Left ventricle myocardium superior (tissue), 1 donor: ENCODE measurements around the gene XBP1. TPM values are rescaled to one million over a fixed set of nuclear protein-coding genes. Genes with fewer than 3 reads are reported as not detected.
"Not testable (repeated sequence)": the region's sequence is repeated elsewhere in the genome, so short reads cannot be mapped to it uniquely, and the experiment has no call there.

Experiments used
- ATAC-seq: fragments of 200-7000 bp; cut with Tn5 transposase; one replicate; pipeline ENCODE4 v1.9.1; 2020; ENCODE audit warnings: mild to moderate bottlenecking, moderate library complexity
- DNase-seq: peaks from one replicate; pipeline ENCODE4 v3.0.0-alpha.2; 2020
- intact Hi-C: fragments of 100-400 bp; cut with micrococcal nuclease; formaldehyde crosslinking; loops from one replicate; pipeline ENCODE4 v1.11.0; 2022
- long read RNA-seq: library from polyadenylated mRNA; unstranded; transcript quantifications from one replicate; pipeline ENCODE4 v2.0.0, GENCODE V29; 2021
- total RNA-seq: library from RNA; stranded (reverse); fragmentation: NEBNext Ultra II Directional; extraction: Animal tissue kit (Norgen Biotek cat#: 25700); gene quantifications from one replicate; pipeline ENCODE4 v1.2.1, GENCODE V29; 2021
- donor health status: DM: no; HTN: yes; CAD: no; lungs with severe emphysema.

The XBP1 gene
- 73.7 TPM for total RNA-seq
- long read RNA-seq, transcript XBP1-201 (5 exons, 1,850 nt), result major isoform, 200 of 213 reads
- long read RNA-seq, partial matches to known transcripts, result 3 of 213 reads
- long read RNA-seq, other reads (novel, unspliced or antisense), result 7 of 213 reads

GRCh38 chr22:28800308-28801041 is at the start of gene XBP1:
XBP1 (minus strand) TSS chr22:28800569.
- intact Hi-C loops, result no loop called here

GRCh38 chr22:28846994-28847393 is 46.6 kb upstream of the XBP1 start:
- ATAC-seq (no peak), DNase-seq (no peak)
- intact Hi-C loops, result no loop called here

More at GRCh38 chr22:28800308-28801041, at the start of gene XBP1:
- ATAC-seq, result peak; percentile 98
- DNase-seq, result peak; percentile 98

- ATAC-seq, intact Hi-C loops, DNase-seq: not testable (repeated sequence)
Measured at GRCh38 chr22:28844277-28844676, 43.9 kb upstream of the XBP1 start.

GRCh38 chr22:28843633-28844032 is 43.3 kb upstream of the XBP1 start:
- no peak for ATAC-seq
- intact Hi-C loops, result no loop called here
- no peak for DNase-seq

GRCh38 chr22:28841111-28841510 is 40.7 kb upstream of the XBP1 start:
- ATAC-seq (no peak), DNase-seq (no peak)
- intact Hi-C loops, result no loop called here

GRCh38 chr22:28838971-28839370 is 38.6 kb upstream of the XBP1 start:
- no peak for DNase-seq
- intact Hi-C loops, result no loop called here
- no peak for ATAC-seq

- intact Hi-C loops, result no loop called here
- DNase-seq, result no peak
- no peak for ATAC-seq
Measured at GRCh38 chr22:28837640-28838039, 37.3 kb upstream of the XBP1 start.

- ATAC-seq, result no peak
- DNase-seq, result no peak
- intact Hi-C loops, result no loop called here
Measured at GRCh38 chr22:28835630-28836189, 35.3 kb upstream of the XBP1 start.

- ATAC-seq, result no peak
- intact Hi-C loops, result no loop called here
- DNase-seq, result no peak
Measured at GRCh38 chr22:28833276-28833923, 33.0 kb upstream of the XBP1 start.

- no peak for ATAC-seq
- intact Hi-C loops, result no loop called here
- no peak for DNase-seq
Measured at GRCh38 chr22:28832731-28833130, 32.4 kb upstream of the XBP1 start.

- intact Hi-C loops, result no loop called here
- DNase-seq (no peak), ATAC-seq (no peak)
Measured at GRCh38 chr22:28831140-28832072, 31.0 kb upstream of the XBP1 start.

- no peak for DNase-seq
- intact Hi-C loops, result no loop called here
- no peak for ATAC-seq
Measured at GRCh38 chr22:28830441-28830840, 30.1 kb upstream of the XBP1 start.

GRCh38 chr22:28829358-28830181 is 29.2 kb upstream of the XBP1 start:
- DNase-seq (peak; percentile 80), ATAC-seq (peak; percentile 94)
- intact Hi-C loops, result loop anchor here (5.0 kb wide), 1 partner anchor 232 kb away; no protein-coding TSS in a partner anchor

- DNase-seq (no peak), ATAC-seq (no peak)
- intact Hi-C loops, result loop anchor here (5.0 kb wide), 1 partner anchor 230 kb away; no protein-coding TSS in a partner anchor
Measured at GRCh38 chr22:28826921-28827320, 26.6 kb upstream of the XBP1 start.

GRCh38 chr22:28826430-28826829 is 26.1 kb upstream of the XBP1 start:
- intact Hi-C loops, result loop anchor here (5.0 kb wide), 1 partner anchor 229 kb away; no protein-coding TSS in a partner anchor
- not testable (repeated sequence) for DNase-seq, ATAC-seq

- ATAC-seq, DNase-seq, intact Hi-C loops: not testable (repeated sequence)
Measured at GRCh38 chr22:28824455-28824854, 24.1 kb upstream of the XBP1 start.

GRCh38 chr22:28822930-28823551 is 22.7 kb upstream of the XBP1 start:
- DNase-seq (no peak), ATAC-seq (no peak)
- intact Hi-C loops, result no loop called here

GRCh38 chr22:28821452-28821851 is 21.1 kb upstream of the XBP1 start:
- intact Hi-C loops, result no loop called here
- ATAC-seq (no peak), DNase-seq (no peak)
